Myocyte (in vitro differentiated cells): ENCODE measurements around the gene DKK1. TPM values are rescaled to one million over a fixed set of nuclear protein-coding genes. Genes with fewer than 3 reads are reported as not detected.

ENCODE experiments used
- DNase-seq: peaks from one replicate; pipeline ENCODE4 v3.0.0-alpha.2; 2012; ENCODE audit warnings: low read depth
- polyA plus RNA-seq: library from polyadenylated mRNA; unstranded; fragments of >200 nt; gene quantifications from one replicate; pipeline ENCODE4 v1.2.1, GENCODE V29; 2012; ENCODE audit warnings: missing spikeins
- total RNA-seq: library from RNA; depleted of rRNA; stranded (reverse); fragments of >200 nt; gene quantifications from 2 replicates; pipeline ENCODE4 v1.2.3, GENCODE V29; 2014

Gene DKK1, protein sequence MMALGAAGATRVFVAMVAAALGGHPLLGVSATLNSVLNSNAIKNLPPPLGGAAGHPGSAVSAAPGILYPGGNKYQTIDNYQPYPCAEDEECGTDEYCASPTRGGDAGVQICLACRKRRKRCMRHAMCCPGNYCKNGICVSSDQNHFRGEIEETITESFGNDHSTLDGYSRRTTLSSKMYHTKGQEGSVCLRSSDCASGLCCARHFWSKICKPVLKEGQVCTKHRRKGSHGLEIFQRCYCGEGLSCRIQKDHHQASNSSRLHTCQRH
- 4.9 and 13.5 TPM in 2 replicates for total RNA-seq
- 3.1 TPM for polyA plus RNA-seq

- peak; percentile 86 for DNase-seq
Measured at GRCh38 chr10:52313933-52314821, at the start of gene DKK1. Gene DKK1, plus strand, starts transcription at chr10:52314281. Its CDS starts 154 bp downstream, at chr10:52314435.

DNA sequence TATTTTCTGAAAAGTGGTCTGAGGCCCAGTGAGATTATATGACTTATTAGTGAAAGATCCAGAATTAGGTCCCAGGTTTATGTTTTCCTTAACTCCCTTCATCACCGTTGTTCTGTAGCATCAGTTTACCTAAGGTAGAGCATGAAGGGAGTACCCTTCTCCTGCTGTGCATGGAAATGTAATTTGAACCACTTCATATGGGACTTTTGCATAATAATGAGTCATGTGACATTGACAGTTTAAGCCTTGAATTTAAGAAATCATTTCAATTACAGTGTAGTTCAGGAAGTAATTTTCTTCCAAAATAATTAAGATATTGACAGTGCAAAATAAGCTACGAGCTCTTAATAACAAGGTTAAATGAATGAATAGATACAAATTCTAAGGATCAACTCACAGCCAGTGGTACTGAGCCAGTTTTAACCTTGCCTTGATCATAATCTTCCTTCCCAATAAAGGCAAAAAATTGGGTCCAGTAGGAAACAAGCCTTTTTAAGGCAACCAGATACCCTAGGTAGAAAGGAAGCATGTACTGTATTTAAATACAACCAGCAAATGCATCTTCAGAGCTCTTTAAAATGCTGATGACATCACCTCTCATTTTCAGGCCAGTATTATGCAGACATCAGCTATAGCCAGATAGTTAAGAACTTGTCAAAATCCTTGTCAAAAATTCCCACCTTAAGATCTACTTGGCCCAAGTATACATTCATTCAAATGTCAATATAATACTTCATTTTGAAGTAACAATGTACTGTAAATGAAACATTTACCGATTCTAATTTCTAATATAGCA, 48.8 kb upstream of the DKK1 start:
- no peak for DNase-seq

- DNase-seq = no peak
Measured at GRCh38 chr10:52266858-52267257, 47.2 kb upstream of the DKK1 start.

- DNase-seq = no peak
Measured at GRCh38 chr10:52268790-52269189, 45.3 kb upstream of the DKK1 start.

DNA sequence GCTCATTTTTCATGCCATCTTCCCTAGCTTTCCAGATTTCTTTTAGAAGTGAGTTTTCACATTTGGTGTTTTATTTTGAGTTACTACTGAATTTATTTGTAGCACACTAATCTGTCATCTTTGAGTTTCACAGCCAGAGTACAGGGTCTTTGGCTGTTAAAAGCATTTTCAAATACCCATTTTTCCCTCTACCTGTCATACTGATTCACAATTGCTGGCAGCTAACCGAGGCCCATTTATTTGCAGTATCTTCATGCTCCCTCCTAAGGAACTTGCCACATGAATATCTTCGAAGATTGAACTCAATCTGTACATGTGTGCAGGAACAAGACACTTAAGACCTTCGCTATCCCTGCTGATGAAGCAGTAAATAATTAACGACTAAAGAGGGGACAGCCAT, 44.8 kb upstream of the DKK1 start:
- DNase-seq = no peak

DNA sequence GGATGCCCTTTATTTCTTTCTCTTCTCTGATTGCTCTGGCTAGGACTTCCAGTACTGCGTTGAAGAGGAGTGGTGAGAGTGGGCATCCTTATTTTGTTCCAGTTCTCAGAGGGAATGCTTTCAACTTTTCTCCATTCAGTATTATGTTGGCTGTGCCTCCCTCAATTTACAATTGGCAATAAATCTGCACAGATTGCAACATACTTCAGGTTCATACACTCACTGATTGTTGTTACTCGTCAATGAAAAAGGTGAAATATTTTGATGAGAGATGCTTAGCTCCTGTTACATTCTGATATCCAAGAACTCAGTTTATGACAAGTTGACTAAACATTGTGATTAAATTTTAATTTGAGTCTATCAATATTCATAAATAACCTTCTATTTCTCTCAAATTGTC, 37.9 kb upstream of the DKK1 start:
- DNase-seq = no peak

GRCh38 chr10:52276986-52277385, 37.1 kb upstream of the DKK1 start:
- DNase-seq = no peak

DNA sequence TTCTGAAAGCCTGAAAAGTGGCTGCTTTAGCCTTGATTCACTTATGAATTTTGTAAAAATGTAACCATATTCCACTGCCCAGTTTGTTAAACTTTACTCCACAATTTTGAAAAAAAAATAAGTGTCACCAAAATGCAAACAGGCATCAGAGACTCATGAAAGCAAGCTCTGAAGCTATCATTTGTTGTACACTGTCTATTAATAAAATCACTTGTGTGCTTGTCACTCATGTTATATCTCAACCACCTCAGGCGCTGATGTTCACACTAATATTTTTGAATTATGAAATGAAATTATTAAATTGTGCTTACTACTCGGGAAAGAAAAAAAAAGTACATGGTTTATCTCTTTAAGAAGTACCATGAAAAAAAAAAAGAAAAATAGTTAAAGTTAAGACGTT, 34.5 kb upstream of the DKK1 start:
- no peak for DNase-seq

DNA sequence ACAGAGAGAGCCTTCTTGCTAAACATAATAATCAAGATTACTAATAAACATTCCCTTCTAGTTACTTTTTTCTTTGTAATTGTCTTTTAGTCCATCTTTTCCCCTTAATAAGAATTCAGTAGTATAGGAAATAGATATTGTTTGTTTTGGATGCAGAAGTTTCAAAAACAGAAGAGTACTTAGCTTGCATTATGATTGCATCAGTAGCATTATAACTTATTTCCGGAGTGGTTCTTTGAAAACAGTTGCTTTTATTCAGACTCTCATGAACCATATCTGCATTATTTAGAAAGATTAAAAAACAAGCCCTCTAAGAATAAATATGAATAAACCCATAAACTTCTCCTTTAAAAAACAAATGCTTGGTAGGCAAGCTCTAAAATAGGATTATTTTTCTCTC, 34.0 kb upstream of the DKK1 start:
- DNase-seq = no peak

DNA sequence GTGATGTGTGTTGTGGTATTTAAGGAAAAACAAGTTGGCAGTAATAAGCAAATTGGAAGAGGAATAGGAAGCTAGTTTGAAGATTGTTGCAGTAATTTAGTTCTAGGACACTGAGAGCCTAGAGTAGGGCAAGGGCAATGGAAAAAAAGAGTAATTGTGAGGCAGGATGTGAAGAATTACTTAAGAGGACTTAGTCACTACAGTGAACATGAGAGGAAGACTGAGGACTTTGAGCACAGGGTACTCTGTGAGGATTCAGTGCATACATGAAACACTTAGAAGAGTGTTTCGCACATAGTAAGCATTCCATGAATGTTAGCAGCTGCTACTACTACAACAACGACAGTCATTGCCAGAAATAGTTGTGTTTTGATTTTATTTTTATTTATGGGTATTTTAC, 30.9 kb upstream of the DKK1 start:
- DNase-seq = peak; percentile 44

DNA sequence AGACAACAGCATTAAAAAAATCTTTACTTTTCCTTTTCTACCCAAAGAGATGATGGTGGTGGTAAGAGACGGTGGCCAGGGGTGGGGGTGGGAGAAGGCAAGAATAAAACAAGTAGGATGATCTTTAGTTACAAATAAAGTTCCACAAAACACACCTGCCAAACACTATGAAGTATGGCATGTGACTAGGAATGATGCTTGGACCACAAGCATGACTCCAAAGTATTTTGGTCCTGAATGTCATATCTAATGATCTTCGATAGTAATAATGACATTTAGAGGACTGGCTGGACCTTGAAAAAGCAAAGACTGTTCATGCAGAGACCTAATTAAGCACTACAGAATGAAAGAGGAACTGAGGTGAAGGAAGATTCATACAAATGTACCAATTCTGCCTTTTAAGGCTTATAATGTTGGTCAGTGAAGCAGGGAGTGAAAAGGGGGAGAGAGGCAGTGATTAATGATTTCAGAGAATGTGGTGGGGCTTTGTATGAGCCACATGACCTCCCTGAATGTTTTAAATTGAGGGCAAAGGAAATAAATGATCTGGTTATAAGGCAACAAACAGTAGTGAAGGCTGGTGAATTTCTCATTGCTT, 29.6 kb upstream of the DKK1 start:
- peak; percentile 77 for DNase-seq

- DNase-seq = no peak
Measured at GRCh38 chr10:52287866-52288265, 26.2 kb upstream of the DKK1 start.

- no peak for DNase-seq
Measured at GRCh38 chr10:52297747-52298146, 16.3 kb upstream of the DKK1 start.

DNA sequence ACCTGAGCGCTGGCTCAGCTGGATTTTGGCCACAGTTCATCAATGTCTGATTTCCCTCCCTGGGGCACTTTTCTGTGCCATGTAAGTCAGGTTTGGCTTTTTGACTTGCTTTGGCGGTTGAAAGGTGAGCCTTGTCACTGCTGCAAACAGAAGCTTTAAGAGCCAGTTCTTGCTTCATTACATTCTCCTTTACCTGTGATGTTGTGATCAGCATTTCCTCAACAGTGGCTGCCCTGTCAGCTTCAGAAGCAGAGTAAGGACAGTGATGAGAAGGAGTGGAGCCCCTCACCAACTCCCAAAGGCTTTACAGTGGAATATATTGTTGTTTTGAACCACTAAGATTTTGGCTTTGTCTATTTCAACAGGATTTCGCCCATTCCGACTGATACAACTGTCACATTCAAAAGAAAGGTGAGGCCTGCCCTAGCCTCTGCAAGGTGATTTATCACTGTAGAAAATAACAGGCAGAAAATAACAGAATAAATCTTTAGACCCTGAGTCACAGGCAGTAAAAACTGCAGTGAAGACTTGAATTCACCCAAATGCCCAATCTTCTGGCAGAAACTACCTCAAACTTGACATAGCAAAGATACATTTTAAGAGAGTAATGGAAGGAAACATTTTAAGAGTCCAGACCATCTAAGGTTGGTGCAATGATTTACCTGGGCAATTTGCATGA, 13.3 kb upstream of the DKK1 start:
- DNase-seq = no peak

DNA sequence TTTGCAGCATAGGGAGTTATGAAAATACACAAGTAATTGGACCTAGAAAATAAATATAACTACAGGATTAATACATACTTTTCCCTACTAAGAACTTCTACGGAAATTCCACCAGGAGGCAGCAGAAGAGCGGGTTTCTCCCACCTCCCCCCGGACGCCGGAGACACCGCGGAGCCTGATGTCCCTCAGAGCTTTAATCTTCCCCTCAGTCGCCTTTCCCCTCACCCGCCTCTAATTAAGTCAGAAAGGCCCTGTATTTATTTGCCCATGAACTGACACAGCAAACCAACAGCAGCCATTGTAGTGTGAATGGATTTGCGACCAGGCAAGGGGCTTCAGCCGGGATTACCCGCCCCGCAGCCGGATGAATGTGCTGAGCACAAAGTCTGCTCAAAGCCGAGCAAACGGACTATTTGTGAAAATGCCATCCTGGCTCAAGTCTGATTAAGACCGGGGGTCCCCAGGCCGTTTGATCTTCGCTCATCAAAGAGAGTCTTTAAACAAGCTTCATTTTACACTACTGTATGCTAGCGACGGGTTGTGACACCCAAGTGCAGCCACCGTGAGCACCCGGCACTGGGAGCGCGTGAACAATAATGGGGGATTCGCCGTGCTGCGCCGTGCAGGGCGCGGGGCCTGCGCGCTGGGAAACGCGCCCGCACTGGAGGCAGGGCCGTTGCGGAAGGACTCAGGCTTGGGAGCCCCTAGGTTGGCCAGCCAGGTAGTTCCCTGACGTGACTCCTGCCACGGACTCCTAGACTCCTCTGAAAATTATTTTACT, 5.6 kb upstream of the DKK1 start:
- peak; percentile 78 for DNase-seq

GRCh38 chr10:52312942-52313255, 1.2 kb upstream of the DKK1 start:
- DNase-seq = no peak

GRCh38 chr10:52313256-52313932, 687 bp upstream of the DKK1 start:
- peak; percentile 15 for DNase-seq

DNA sequence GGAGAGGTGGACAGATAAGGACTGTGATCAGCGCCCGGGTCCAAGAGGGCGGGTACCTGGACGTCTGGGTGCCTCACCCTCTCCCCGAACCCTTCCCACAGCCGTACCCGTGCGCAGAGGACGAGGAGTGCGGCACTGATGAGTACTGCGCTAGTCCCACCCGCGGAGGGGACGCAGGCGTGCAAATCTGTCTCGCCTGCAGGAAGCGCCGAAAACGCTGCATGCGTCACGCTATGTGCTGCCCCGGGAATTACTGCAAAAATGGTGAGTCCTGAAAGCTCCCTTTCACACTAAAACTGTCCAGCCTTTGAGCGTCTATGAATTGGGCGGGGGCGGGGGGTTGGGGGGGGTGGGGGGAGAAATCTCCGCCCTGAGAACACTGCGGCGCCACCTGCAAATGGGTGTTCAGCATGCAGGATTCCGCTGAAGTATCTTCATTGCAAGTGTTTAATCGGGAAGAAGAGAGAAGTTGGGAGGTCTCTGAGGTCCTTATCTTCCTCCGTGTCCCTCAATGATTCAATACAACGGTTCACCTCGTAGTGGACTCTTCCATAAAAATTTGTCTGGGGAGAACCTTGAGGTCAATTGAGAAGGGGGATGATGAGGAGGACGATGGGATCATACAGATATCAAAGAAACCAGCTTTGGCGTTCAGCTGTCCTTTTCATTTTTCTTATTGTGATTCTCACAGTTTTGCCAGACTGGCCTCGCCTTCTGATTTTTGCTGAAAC, 906 bp downstream of the DKK1 start:
- DNase-seq = no peak

- DNase-seq = no peak
Measured at GRCh38 chr10:52316001-52316400, 1.9 kb downstream of the DKK1 start.
